SH-SY5Y (cell line): ENCODE data around the gene LETM1.

Source experiments
- GATA2 ChIP-seq: IDR thresholded peaks from 2 replicates; pipeline ENCODE4 v1.6.1; 2011; ENCODE audit warnings: mild to moderate bottlenecking, low read depth, low read length
- GATA3 ChIP-seq: IDR thresholded peaks from 2 replicates; pipeline ENCODE4 v1.6.1; 2011; ENCODE audit warnings: low read depth, mild to moderate bottlenecking, low read length, moderate library complexity

DNA sequence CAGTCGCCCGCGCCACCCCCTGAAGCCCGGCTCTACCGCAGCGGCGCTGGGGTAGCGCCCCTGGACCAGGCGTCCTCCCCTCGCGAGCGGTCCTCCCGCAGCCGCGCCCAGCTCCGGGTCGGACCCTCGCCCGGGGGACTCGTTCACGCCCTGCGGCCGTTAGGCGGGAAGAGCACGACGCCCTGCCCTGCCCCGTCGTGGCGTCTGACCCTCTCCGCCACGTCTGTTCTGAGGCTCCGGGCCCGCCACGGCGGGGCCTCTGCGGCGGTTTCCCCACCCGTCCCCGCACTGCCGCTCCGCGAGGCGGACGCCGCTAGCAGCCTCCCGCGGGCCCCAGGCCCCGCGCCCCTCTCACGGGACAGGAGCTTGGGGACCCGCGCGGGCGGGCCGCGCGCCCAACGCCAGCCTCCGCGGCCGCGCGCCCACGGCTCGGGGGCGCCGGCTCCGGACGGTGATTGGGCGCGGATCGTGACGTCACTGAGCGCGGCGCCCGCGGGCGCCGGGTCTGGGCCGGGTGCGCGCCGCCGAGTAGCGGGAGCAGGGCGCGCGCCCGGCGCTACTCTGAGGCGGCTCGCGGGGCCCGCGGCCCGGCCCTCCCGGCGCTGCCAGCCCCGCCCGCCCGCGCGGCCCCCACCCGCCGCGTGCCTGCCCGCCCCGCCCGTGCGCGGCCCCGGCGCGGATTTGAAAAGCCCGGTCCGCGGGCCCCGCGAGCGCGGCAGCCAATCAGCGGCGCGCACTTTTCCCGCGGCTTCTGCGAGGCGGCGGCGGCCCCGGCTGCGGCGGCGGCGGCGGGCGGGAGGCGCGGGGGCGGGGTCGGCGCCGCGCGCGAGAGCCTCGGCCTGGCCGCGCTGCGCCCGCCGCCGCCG, 14.9 kb upstream of the LETM1 start, which contains the start of gene NSD2:
- TF ChIP-seq GATA2, result no peak
- no peak for TF ChIP-seq GATA3
